Testis (tissue), 2 donors: ENCODE results near the gene KDM5B.

Source experiments
- POLR2A ChIP-seq: fragments of 450-650 bp; IDR thresholded peaks from one replicate; pipeline ENCODE4 v1.6.1; 2017; ENCODE audit warnings: antibody characterized with exemption, mild to moderate bottlenecking, moderate library complexity
- TF ChIP-seq, protein P1 (sequence below), 3 experiments: fragments of 450-650 bp in 2 of 3; fragments of 200-600 bp in 1 of 3; sonication (generic) in 1 of 3; IDR thresholded peaks; one replicate each; pipeline ENCODE4 v1.5.1; 2016 to 2019; ENCODE audit warnings: antibody characterized with exemption in 3 of 3, mild to moderate bottlenecking in 2 of 3, moderate library complexity in 1 of 3

DNA sequence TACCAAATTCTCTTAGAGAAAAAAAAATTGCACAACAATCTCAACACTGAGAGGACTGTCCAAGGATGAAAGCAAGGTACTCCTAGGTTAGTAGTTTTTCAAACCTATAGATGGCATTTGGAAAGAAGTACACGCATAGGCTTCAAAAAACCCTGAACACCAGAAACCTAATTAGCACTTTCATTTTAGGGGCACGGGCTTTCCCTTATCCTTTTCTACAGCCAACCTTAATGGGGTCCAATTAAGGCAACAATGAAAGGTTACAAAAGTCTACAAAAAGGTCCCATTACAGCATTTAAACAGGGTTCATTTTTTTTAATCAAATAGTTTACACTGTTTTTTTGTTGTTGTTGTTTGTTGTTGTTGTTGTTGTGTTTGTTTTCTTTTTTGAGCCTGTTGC, 6.2 kb downstream of the KDM5B start:
- TF ChIP-seq POLR2A, result no peak
- TF ChIP-seq, protein P1, sequence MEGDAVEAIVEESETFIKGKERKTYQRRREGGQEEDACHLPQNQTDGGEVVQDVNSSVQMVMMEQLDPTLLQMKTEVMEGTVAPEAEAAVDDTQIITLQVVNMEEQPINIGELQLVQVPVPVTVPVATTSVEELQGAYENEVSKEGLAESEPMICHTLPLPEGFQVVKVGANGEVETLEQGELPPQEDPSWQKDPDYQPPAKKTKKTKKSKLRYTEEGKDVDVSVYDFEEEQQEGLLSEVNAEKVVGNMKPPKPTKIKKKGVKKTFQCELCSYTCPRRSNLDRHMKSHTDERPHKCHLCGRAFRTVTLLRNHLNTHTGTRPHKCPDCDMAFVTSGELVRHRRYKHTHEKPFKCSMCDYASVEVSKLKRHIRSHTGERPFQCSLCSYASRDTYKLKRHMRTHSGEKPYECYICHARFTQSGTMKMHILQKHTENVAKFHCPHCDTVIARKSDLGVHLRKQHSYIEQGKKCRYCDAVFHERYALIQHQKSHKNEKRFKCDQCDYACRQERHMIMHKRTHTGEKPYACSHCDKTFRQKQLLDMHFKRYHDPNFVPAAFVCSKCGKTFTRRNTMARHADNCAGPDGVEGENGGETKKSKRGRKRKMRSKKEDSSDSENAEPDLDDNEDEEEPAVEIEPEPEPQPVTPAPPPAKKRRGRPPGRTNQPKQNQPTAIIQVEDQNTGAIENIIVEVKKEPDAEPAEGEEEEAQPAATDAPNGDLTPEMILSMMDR (IDR thresholded peaks at IDR 0.05), result no peak
